H54 (cell line): ENCODE measurements around the gene BTF3.
"Not testable (repeated sequence)": the region's sequence is repeated elsewhere in the genome, so short reads cannot be mapped to it uniquely, and the experiment has no call there.

Experiments
- DNase-seq: peaks from one replicate; pipeline ENCODE4 v3.0.0; 2011; ENCODE audit warnings: low spot score, mixed read lengths; ENCODE audit not compliant: insufficient read length
- FAIRE-seq: peaks from 3 replicates; lab custom pipeline; 2011; peaks lifted over from hg19 to GRCh38; lab: Jason Lieb, UNC
- POLR2A ChIP-seq: IDR thresholded peaks from 2 replicates; pipeline ENCODE4 v1.6.1; 2011; ENCODE audit warnings: low read depth, mild to moderate bottlenecking, low read length

BTF3 gene

DNA sequence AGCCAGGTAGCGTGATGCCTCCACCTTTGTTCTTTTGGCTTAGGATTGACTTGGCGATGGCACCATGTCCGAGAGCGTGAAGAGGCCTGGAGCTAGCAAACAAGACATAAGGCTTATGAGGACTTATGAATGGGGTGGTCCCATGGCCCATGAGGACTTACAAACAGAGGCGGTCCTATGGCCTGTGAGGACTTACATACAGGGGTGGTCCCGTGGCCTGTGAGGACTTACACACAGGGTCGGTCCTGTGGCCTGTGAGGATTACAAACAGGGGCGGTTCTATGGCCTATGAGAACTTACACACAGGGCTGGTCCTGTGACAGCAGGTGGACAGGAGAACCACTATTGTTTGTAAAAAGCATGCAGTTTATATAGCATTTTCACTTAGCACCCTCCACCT, 28.4 kb upstream of the BTF3 start:
- no peak for TF ChIP-seq POLR2A
- no peak for FAIRE-seq
- no peak for DNase-seq

DNA sequence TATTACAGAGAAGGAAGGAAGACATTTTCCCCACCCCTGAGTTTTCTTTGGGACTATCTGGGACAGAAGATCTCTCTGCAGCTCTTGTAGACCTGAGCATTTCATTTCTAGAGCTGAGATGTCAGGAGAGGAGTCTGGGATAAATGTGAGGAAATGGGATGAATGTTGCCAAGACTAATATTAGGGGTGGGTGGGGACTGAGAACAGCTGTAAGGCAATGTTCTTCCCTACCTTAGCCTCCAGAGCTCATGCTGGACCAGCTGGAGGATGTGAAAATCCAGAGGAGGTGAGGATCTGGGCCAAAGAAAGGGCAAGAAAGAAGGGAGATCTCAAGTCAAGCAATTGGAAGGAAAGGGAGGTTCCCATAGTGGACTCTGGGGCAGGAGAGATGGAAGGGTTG, 26.6 kb upstream of the BTF3 start:
- DNase-seq (no peak), FAIRE-seq (no peak)
- TF ChIP-seq POLR2A: no peak

DNA sequence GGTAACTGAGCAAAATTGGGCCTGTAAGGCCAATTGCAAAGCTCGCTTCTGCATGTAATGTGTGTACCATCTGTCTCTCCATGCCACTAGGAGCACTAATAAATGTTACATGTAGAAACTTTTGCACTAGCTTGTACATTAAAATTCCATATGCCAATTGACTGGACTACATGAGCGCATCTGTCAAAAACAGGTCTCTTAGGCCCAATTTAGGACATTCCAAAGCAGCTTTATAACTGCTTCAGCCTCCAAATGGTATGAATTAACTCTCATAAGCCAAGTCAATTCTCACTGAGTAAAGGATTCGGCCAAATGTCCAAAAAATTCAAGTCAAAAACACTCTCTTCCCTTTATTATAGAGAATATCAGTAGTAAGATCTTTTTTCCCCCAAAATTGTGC, 26.1 kb upstream of the BTF3 start:
- TF ChIP-seq POLR2A: no peak
- FAIRE-seq: no peak
- no peak for DNase-seq

DNA sequence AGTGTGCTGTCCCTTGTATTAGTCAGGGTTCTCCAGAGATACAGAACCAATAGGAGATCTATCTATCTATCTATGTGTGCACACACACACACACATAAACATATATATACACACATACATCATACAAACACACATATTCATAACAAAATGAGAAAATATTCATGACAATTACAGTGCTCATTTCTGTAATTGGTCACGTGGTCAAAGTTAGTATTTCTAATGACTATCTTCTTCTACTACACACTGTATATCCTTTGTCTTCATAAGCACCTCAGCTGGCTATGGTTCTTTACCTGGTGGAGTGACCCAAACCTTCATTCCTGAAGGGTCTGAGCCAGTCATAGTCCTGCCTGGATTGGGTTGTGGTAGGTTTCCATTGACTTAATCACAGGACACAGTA, 17.7 kb upstream of the BTF3 start:
- no peak for DNase-seq
- no peak for FAIRE-seq
- no peak for TF ChIP-seq POLR2A

DNA sequence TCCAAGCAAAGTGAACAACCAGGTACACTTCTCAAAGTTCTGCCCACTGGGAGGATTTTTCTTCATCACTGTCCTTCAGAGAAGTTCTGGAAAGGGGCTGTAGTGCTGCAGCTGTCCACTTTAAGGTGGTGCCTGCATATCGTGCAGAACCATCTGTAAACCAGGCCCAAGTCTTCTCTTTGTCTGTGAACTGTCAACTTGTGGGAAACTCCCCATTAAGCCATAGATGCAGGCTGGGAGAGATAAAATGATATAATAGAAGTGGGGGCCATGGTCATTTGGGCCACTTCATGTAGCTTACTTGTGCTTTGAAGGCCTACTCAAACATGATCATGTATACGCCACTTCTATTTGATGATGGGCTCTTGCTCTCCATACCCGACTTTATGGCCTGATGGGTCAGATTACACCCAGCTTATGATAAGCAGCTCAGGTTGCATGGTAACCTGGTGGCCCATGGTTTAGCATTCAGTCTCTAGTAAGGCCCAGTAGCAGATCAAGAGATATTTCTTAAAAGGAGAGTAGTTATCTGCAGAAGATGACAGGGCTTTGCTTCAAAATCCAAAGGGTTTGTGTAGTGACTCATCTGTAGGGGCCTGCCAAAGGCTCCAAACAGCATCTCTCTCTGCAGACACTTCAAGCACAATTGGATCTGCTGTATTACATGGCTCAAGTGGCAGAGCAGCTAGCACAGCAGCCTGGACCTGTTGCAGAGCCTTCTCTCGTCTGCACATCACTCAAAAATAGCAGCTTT, 15.7 kb upstream of the BTF3 start:
- no peak for FAIRE-seq

DNA sequence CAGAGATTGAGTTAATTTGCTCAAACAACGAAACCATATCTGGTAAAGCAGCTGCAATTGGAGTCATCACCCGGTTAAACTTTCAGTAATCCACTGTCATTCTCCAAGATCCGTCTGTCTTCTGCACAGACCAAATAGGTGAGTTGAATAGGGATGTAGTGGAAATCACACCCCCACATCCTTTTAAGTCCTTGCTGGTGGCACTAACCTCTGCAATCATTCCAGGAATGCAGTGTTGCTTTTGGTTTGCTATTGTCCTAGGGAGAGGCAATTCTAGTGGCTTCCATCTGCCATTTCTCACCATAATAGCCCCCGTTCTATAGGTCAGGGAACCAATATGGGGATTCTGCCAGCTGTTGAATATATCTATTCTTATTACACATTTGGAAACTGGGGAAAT, 14.6 kb upstream of the BTF3 start:
- DNase-seq (no peak), FAIRE-seq (no peak)
- no peak for TF ChIP-seq POLR2A

More for the DNA sequence above, 15.7 kb upstream of the BTF3 start:
- TF ChIP-seq POLR2A: no peak
- DNase-seq: no peak

DNA sequence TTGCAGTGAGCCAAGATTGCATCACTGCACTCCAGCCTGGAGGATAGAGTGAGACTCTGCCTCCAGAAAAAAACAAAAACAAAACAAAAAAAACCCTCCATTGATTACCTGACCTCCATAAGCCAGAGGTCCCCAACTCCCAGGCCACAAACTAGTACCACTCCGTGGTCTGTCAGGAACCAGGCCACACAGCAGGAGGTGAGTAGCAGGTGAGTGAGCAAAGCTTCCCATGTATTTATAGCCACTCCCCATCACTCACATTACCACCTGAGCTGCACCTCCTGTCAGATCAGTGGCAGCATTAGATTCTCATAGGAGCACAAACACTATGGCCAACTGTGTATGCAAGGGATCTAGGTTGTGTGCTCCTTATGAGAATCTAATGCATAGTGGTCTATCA, 13.7 kb upstream of the BTF3 start:
- no peak for FAIRE-seq
- TF ChIP-seq POLR2A: no peak
- no peak for DNase-seq

DNA sequence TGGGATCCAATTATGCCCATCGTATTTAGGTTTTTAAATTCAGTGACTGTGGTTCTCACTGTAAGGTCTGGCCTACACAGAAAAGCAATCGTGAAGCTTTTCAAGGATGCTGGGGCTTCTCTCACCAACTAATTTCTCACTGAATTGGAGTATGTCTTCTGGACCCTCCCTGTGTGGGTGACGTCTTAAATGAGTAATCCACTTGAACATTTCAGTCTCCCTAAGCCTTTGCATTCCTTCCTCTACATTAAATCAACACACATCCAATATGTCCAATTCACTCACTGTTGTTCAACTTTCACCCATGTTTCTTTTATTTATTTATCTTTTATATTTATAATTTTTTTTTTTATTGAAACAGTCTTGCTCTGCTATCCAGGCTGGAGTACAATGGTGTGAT, 12.5 kb upstream of the BTF3 start:
- FAIRE-seq (no peak), DNase-seq (no peak)
- no peak for TF ChIP-seq POLR2A

DNA sequence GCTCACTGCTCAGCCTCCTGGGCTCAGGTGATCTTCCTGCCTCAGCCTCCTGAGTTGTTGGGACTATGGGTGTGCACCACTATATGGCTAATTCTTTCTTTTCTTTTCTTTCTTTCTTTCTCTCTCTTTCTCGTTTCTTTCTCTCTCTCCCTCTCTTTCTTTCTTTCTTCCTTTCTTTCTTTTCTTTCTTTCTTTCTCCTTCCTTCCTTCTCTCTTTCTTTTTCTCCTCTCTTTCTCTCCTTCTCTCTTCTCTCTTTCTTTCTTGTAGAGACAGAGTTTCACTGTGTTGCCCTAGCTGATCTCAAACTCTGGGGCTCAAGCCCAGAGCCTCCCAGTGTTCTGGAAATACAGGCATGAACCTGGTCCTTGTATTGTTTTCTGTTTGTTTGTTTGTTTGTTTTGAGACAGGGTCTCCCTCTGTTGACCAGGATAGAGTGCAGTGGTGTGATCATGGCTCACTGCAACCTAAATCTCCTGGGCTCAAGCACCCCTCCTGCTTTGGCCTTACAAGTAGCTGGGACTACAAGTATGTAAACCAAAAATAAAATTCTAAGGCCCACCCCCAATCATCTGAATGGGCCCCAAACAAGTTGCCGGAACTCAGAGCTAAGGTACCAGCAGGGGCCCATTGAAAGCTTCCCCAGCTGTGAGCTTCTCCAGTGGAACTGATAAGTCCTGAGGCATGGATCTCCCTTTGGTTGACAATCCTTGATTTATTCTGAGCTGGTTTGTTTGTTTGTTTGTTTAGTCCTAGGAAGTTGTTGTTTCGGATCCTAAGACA, 11.9 kb upstream of the BTF3 start:
- TF ChIP-seq POLR2A: no peak
- no peak for FAIRE-seq
- DNase-seq: no peak

DNA sequence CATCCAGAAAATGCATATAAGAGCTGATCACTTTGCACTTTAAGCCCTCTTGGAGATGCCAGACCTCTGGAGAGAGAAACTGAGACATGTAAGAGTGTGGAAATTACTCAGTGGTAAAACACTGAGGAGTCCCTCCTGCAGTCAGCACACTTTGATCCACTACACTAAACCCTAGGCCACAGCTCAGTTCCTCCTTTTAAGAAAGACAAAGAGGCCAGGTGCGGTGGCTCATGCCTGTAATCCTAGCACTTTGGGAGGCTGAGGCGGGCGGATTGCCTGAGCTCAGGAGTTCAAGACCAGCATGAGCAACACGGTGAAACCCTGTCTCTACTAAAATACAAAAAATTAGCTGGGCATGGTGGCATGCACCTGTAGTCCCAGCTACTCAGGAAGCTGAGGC, 11.0 kb upstream of the BTF3 start:
- FAIRE-seq, DNase-seq: not testable (repeated sequence)

DNA sequence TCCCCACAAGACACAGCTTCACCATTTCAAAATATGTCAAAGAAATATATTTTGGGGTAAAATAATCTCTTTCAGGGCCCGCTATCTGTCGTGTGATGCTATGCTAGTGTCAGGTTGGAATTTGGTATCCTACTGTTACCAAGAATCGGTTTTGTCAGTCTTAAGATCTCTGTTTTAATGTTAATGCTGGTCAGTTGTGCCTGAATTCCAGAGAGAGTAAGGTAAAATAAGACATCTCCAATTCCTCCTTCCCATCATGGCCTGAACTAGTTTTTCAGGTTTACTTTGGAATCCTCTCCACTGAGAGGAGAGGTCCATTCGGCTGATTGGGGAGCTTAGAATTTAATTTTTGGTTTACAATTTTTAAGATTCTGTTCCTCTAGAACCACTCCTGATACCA, 10.4 kb upstream of the BTF3 start:
- FAIRE-seq (no peak), DNase-seq (no peak)
- TF ChIP-seq POLR2A: no peak

DNA sequence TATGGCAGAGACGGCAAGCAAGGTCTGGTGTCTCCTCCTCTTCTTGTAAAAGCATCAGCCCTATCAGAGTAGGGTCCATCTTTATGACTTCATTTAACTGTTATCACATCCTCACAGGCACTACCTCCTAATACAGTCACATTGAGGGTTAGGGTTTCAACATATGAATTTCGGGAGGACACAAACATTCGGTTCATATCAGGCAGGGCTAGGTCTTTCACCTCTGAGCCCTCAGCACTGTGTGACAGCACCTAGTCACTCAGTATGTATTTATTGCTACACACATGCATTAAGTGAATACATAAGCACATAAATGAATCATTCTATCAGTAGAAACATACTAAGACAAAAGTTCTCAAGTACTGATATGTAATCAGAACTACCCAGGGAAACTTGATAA, 9.4 kb upstream of the BTF3 start:
- no peak for FAIRE-seq
- no peak for TF ChIP-seq POLR2A
- no peak for DNase-seq

DNA sequence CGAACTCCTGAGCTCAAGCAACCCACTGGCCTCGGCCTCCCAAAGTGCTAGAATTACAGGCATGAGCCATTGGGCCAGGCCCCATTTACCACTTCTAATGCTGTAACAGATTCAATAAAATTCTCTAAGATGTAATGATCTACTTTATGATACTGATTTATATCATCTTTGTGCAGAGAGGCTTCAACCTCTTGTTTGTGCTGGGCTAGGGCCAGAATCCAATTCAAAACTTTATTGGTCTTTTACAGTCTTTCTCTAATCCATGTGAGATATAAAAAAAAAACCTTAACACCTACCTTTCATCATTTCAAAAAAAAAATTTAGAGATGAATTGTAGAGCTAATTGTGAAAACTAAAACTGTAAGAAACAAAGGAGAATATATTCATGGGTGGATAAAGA, 8.2 kb upstream of the BTF3 start:
- no peak for DNase-seq
- TF ChIP-seq POLR2A: no peak
- no peak for FAIRE-seq

DNA sequence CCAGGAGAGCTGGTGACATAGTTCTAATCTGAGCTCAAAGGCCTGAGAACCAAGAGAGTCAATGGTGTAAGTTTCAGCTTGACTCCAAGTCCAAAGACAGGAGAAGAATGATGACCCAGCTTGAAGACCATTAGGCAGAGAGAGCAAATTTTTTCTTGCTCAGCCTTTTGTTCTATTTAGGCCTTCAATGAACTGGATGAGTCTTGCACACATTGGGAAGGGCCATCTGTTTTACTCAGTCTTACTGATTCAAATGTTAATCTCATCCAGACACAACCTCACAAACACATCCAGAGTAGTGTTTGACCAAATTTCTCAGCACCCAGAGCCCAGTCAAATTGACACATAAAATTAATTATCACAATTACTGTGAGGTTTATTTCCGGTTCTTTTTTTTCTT, 7.1 kb upstream of the BTF3 start:
- TF ChIP-seq POLR2A: no peak
- FAIRE-seq (no peak), DNase-seq (no peak)

DNA sequence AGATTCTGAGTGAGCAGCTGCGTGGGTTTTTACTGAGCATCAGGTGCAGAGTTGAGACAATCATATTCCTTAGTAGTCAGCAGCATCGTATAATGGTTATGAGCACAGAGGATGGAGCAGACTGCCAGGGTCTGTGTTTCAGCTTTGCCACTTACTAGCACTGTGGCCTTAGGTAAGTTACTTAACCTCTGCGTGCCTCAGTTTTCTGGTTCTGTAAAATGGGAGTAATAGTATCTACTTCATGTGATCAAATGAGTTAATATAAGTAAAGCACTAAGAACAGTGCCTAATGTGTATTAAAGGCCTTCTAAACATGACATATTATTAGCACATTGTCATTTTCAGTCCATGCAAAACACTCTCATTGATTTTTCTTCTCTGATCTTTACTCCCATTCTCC, 4.8 kb upstream of the BTF3 start:
- TF ChIP-seq POLR2A: no peak
- FAIRE-seq: no peak
- DNase-seq: no peak
